GM12874 (cell line): ENCODE measurements around the gene TFCP2.

Experiments used
- CTCF ChIP-seq: IDR thresholded peaks from 2 replicates; pipeline ENCODE4 v1.5.1; 2011; ENCODE audit warnings: low read depth, mild to moderate bottlenecking, control low read depth, low read length, moderate library complexity; ENCODE audit not compliant: insufficient read depth

Gene TFCP2

GRCh38 chr12:51076236-51076930, 96.6 kb downstream of the TFCP2 start:
- TF ChIP-seq CTCF, result no peak

GRCh38 chr12:51075390-51075789, 97.5 kb downstream of the TFCP2 start:
- TF ChIP-seq CTCF, result no peak

- no peak for TF ChIP-seq CTCF
Measured at GRCh38 chr12:51071663-51072062, 101.3 kb downstream of the TFCP2 start.

- no peak for TF ChIP-seq CTCF
Measured at GRCh38 chr12:51070004-51070403, 102.9 kb downstream of the TFCP2 start.

GRCh38 chr12:51067771-51068170, 105.2 kb downstream of the TFCP2 start:
- no peak for TF ChIP-seq CTCF

GRCh38 chr12:51067229-51067628, 105.7 kb downstream of the TFCP2 start:
- TF ChIP-seq CTCF, result no peak

GRCh38 chr12:51065530-51065929, 107.4 kb downstream of the TFCP2 start:
- no peak for TF ChIP-seq CTCF
